Vagina (tissue), 2 donors: ENCODE results near the gene SFXN2. TPM values are rescaled to one million over a fixed set of nuclear protein-coding genes. Genes with fewer than 3 reads are reported as not detected.
A peak's percentile ranks its signal among the peaks of the same experiment; 100 is the strongest.

ENCODE experiments used
- DNase-seq, 2 donors: peaks; one replicate each; pipeline ENCODE4 v3.0.0-alpha.2; 2017; ENCODE audit errors: extremely low spot score in 2 of 2
- H3K27ac ChIP-seq: fragments of 200-600 bp; sonication (generic); one replicate; pipeline ENCODE4 v1.5.1; 2019
- H3K27me3 ChIP-seq: fragments of 200-600 bp; sonication (generic); one replicate; pipeline ENCODE4 v1.5.1; 2019
- H3K36me3 ChIP-seq, 2 donors: fragments of 200-600 bp; sonication (generic); one replicate each; pipeline ENCODE4 v1.5.1; 2017 to 2019
- H3K4me1 ChIP-seq: fragments of 200-600 bp; sonication (generic); one replicate; pipeline ENCODE4 v1.5.1; 2019
- H3K4me3 ChIP-seq, 2 donors: fragments of 200-600 bp; sonication (generic); 1 replicate in 1 of 2; 2 replicates in 1 of 2; pipeline ENCODE4 v1.5.1; 2016 to 2019
- H3K9me3 ChIP-seq: fragments of 200-600 bp; sonication (generic); one replicate; pipeline ENCODE4 v1.5.1; 2019
- POLR2A ChIP-seq, 2 donors: fragments of 450-650 bp; IDR thresholded peaks; one replicate each; pipeline ENCODE4 v1.6.1; 2017; ENCODE audit warnings: antibody characterized with exemption in 2 of 2, mild to moderate bottlenecking in 2 of 2, moderate library complexity in 2 of 2
- POLR2AphosphoS5 ChIP-seq, 2 donors: sonication (generic); formaldehyde crosslinking; IDR thresholded peaks; one replicate each; pipeline ENCODE4 v1.9.0; 2017; ENCODE audit warnings: antibody characterized with exemption in 2 of 2, mild to moderate bottlenecking in 2 of 2, low read depth in 1 of 2; ENCODE audit not compliant: insufficient read depth in 1 of 2
- intact Hi-C: fragments of 100-400 bp; cut with DNase I; formaldehyde crosslinking; loops from one replicate; pipeline ENCODE4 v1.15.1; 2023
- total RNA-seq: library from RNA; depleted of rRNA; stranded (reverse); fragments of >200 nt; gene quantifications from one replicate; pipeline ENCODE4 v1.2.3, GENCODE V29; 2016
- TF ChIP-seq, protein P1 (sequence below), 3 experiments: fragments of 450-650 bp in 2 of 3; fragments of 200-600 bp in 1 of 3; sonication (generic) in 1 of 3; IDR thresholded peaks; one replicate each; pipeline ENCODE4 v1.5.1; 2017 to 2019; ENCODE audit warnings: antibody characterized with exemption in 3 of 3, mild to moderate bottlenecking in 2 of 3, moderate library complexity in 2 of 3

Gene SFXN2
- total RNA-seq, 1 donor from 2014 or later: 6.4 TPM

DNA sequence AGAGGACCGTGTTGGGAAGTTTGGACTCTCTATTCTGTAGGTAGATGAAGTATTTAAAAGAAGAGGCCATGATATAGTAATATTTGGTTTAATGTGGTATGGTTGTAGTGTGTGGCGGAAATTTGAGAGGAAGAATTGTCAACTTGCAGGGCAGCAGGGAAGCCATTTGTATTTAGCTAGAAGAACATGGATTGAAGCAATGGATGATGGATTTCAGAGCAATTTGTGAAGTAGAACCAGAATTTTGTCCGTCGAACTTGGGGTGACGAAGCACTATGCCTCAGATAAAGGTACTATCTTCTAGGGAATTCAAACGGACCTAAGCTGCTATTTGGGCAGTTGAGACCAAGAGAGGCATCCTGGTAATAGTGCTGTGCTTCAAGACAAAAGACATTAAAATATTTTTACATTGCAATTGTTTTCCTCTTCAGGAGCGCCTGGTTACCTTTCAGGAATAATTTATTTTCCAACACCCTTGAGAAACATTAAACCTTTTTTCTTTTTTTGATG lies 28.7 kb downstream of the SFXN2 start:
- no peak overlapping the region for H3K27ac ChIP-seq
- DNase-seq: no peak
- no peaks in the 10 kb centered on the region for H3K36me3 ChIP-seq
- peaks cover 34% of the 10 kb centered on the region for H3K4me1 ChIP-seq
- TF ChIP-seq, protein P1, sequence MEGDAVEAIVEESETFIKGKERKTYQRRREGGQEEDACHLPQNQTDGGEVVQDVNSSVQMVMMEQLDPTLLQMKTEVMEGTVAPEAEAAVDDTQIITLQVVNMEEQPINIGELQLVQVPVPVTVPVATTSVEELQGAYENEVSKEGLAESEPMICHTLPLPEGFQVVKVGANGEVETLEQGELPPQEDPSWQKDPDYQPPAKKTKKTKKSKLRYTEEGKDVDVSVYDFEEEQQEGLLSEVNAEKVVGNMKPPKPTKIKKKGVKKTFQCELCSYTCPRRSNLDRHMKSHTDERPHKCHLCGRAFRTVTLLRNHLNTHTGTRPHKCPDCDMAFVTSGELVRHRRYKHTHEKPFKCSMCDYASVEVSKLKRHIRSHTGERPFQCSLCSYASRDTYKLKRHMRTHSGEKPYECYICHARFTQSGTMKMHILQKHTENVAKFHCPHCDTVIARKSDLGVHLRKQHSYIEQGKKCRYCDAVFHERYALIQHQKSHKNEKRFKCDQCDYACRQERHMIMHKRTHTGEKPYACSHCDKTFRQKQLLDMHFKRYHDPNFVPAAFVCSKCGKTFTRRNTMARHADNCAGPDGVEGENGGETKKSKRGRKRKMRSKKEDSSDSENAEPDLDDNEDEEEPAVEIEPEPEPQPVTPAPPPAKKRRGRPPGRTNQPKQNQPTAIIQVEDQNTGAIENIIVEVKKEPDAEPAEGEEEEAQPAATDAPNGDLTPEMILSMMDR (IDR thresholded peaks at IDR 0.05): no peak
- TF ChIP-seq POLR2AphosphoS5 (IDR thresholded peaks at IDR 0.05; ENCODE audit: insufficient read depth in 1 of 2, low read depth in 1 of 2) (no peak), POLR2A (IDR thresholded peaks at IDR 0.05) (no peak)
- intact Hi-C loops: loop anchor here (5.0 kb wide), 2 partner anchors 34 to 74 kb away; no protein-coding TSS in a partner anchor
- H3K4me3 ChIP-seq: peak overlapping the region; percentile 31 to 99
- H3K9me3 ChIP-seq: no peaks in the 10 kb centered on the region
- H3K27me3 ChIP-seq: no peaks in the 10 kb centered on the region

DNA sequence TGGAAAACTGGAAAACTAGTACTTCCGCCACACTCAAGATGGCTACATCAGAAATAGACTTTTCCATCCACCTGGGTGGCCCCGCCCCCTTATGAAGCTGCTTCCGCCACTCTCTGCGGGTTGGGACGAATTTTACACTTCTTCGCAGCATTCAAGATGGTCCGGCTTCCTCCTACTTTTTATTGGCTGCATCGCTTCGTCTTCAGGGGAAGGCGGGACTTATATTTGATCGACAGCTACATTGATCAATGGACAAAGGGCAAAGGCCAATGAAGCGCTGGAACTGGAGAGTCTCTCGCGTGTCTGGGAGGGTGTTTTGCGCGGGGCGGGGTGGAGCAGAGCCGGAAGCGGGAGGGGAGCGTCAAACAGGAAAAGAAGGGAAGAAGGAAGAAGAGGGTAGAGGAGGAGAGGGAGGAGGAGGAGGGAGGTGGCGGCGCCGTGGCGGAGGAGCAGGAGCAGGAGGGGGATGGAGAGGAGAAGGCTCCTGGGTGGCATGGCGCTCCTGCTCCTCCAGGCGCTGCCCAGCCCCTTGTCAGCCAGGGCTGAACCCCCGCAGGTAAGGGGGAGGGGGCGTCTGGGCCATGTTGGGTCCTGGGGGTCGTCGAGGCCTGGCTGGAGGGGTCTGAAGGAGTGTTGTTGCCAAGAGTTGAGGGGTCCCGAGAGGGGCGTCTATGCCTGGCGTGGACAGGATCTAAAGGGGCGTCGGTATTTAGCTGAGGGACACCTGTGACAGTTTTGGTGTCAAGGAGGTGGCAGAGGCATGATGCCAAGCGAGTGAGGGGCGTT lies 29.3 kb downstream of the SFXN2 start, which contains the start of gene WBP1L:
Gene WBP1L (plus strand): TSS at position 361 of the 786 bp plus-strand sequence. CDS start 106 bp downstream, at position 467.
- DNase-seq: peak; percentile 99 to 100
- intact Hi-C loops: loop anchor here (5.0 kb wide), 2 partner anchors 34 to 74 kb away; no protein-coding TSS in a partner anchor
- no peaks in the 10 kb centered on the region for H3K27me3 ChIP-seq
- no peaks in the 10 kb centered on the region for H3K36me3 ChIP-seq
- peak; percentile 95 to 99 for TF ChIP-seq POLR2AphosphoS5 (IDR thresholded peaks at IDR 0.05; ENCODE audit: insufficient read depth in 1 of 2, low read depth in 1 of 2)
- peak in 1 of 2 donors; percentile 80 for TF ChIP-seq POLR2A (IDR thresholded peaks at IDR 0.05)
- TF ChIP-seq, protein P1 (IDR thresholded peaks at IDR 0.05): no peak
- H3K27ac ChIP-seq: peak within 1 kb of the TSS; percentile 91
- no peaks in the 10 kb centered on the region for H3K9me3 ChIP-seq
- peaks cover 41% of the 10 kb centered on the region for H3K4me1 ChIP-seq
- peak within 1 kb of the TSS; percentile 88 to 99 for H3K4me3 ChIP-seq

DNA sequence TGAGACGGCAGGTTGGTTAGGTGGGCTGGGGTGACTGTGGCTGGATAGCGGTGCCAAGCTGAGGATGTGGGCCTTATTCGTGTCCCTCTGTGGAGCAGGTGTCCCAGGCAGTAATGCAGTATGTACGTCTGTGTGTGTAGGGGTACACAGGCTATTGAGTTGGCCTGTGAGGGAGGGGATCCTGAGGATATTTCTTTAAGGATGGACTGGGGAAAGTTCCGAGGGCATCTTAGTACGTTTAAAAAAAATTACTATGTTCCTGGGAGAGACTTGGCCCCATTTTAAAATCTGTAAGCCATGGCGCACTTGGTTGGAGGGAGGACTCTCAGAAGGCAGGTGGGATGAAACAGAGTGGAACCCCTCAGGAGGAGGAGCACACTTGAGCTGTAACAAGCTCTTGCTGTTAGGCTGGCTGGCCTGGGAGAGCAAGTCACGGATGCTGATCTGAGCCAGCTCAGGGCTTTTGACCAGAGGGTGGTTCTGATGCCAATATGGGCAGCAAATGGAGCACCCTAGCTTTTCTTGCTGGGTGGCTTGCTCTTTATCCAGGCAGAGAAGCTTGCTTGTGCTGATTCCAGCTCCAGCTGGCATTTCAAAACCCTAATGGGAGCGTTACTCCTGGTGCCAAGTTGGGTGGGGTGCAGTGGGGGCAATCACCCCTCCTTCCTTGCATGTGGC lies 30.1 kb downstream of the SFXN2 start:
- H3K27me3 ChIP-seq: no peaks in the 10 kb centered on the region
- H3K4me1 ChIP-seq: peaks cover 44% of the 10 kb centered on the region
- no peaks in the 10 kb centered on the region for H3K36me3 ChIP-seq
- no peak for DNase-seq
- intact Hi-C loops: loop anchor here (5.0 kb wide), 2 partner anchors 33 to 73 kb away; no protein-coding TSS in a partner anchor
- H3K4me3 ChIP-seq: peak overlapping the region; percentile 88 to 99
- peak overlapping the region; percentile 91 for H3K27ac ChIP-seq
- TF ChIP-seq, protein P1 (IDR thresholded peaks at IDR 0.05): no peak
- TF ChIP-seq POLR2A (IDR thresholded peaks at IDR 0.05) (no peak), POLR2AphosphoS5 (IDR thresholded peaks at IDR 0.05; ENCODE audit: insufficient read depth in 1 of 2, low read depth in 1 of 2) (no peak)
- H3K9me3 ChIP-seq: no peaks in the 10 kb centered on the region

DNA sequence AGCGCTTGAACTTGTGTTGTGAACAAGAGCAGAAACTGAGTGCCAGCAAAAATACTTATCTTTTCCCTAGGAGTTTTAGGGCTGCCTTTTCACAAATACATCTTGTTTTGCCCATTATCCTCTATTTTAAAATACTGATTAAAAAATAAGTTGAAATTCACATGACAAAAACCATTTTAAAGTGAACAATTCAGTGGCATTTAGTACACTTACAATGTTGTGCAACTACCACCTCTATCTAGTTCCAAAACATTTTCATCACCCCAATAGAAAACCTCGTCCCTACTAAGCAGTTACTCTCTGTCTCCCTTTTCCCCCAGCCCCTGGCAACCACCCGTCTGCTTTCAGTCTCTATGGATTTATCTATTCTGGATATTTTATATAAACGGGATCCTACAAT lies 30.7 kb downstream of the SFXN2 start:
- Histone ChIP-seq H3K27ac (peak overlapping the region; percentile 91), H3K9me3 (no peaks in the 10 kb centered on the region), H3K4me3 (peak overlapping the region; percentile 88 to 99), H3K4me1 (peaks cover 44% of the 10 kb centered on the region), H3K36me3 (no peaks in the 10 kb centered on the region), H3K27me3 (no peaks in the 10 kb centered on the region)
- intact Hi-C loops: no loop called here
- TF ChIP-seq, protein P1 (IDR thresholded peaks at IDR 0.05): no peak
- TF ChIP-seq POLR2AphosphoS5 (IDR thresholded peaks at IDR 0.05; ENCODE audit: insufficient read depth in 1 of 2, low read depth in 1 of 2) (no peak), POLR2A (IDR thresholded peaks at IDR 0.05) (no peak)
- DNase-seq: no peak
